Fibroblast of upper back skin (primary cell): ENCODE measurements around the gene FUT2.

Source experiments
- DNase-seq: peaks from one replicate; pipeline ENCODE4 v3.0.0-alpha.2; 2013

Gene FUT2

GRCh38 chr19:48755084-48755641 is 59.4 kb downstream of the FUT2 start, which contains the start of gene FGF21:
TSS of gene FGF21 (plus strand) at chr19:48755524. CDS start at chr19:48756237, 713 bp downstream.
- DNase-seq: peak; percentile 53
